ENCODE results near the gene JSRP1.

DNA sequence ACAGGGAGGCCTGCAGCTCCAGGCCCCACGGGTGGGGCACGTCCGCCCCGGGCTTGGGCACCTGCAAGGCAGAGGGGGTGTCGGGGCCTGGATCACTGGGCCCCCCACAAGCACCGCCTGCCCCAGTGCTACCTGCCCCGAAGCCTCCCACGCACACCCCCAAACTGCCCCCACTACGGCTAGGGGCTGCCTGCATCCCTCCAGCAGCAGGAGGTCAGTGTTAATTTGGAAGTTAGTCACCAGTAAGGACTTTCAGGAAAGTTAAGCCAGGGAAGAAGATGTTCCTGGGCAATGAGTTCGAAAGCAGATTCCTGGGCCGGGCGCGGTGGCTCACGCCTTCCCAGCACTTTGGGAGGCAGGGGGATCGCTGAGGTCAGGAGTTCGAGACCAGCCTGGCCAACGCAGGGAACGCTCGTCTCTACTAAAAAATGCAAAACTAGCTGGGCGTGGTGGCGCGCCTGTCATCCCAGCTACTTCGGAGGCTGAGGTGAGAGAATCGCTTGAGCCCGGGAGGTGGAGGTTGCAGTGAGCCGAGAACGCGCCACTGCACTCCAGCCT, 20.3 kb upstream of the JSRP1 start:
- TF ChIP-seq, protein P1, sequence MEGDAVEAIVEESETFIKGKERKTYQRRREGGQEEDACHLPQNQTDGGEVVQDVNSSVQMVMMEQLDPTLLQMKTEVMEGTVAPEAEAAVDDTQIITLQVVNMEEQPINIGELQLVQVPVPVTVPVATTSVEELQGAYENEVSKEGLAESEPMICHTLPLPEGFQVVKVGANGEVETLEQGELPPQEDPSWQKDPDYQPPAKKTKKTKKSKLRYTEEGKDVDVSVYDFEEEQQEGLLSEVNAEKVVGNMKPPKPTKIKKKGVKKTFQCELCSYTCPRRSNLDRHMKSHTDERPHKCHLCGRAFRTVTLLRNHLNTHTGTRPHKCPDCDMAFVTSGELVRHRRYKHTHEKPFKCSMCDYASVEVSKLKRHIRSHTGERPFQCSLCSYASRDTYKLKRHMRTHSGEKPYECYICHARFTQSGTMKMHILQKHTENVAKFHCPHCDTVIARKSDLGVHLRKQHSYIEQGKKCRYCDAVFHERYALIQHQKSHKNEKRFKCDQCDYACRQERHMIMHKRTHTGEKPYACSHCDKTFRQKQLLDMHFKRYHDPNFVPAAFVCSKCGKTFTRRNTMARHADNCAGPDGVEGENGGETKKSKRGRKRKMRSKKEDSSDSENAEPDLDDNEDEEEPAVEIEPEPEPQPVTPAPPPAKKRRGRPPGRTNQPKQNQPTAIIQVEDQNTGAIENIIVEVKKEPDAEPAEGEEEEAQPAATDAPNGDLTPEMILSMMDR (conservative IDR thresholded peaks at IDR 0.05), result no peak
- TF ChIP-seq ZFX (IDR thresholded peaks at IDR 0.05), result no peak
